NCI-H2107 treated with DMSO at 0.1 percent for 48 hours (cell line): Measurements from ENCODE around the gene DNAJC6.
"Not testable (repeated sequence)": the region's sequence is repeated elsewhere in the genome, so short reads cannot be mapped to it uniquely, and the experiment has no call there.

Source experiments
- DNase-seq: peaks from one replicate; lab custom pipeline; 2025; ENCODE audit not compliant: unreplicated experiment; lab: John Stamatoyannopoulos, UW

Gene DNAJC6

DNA sequence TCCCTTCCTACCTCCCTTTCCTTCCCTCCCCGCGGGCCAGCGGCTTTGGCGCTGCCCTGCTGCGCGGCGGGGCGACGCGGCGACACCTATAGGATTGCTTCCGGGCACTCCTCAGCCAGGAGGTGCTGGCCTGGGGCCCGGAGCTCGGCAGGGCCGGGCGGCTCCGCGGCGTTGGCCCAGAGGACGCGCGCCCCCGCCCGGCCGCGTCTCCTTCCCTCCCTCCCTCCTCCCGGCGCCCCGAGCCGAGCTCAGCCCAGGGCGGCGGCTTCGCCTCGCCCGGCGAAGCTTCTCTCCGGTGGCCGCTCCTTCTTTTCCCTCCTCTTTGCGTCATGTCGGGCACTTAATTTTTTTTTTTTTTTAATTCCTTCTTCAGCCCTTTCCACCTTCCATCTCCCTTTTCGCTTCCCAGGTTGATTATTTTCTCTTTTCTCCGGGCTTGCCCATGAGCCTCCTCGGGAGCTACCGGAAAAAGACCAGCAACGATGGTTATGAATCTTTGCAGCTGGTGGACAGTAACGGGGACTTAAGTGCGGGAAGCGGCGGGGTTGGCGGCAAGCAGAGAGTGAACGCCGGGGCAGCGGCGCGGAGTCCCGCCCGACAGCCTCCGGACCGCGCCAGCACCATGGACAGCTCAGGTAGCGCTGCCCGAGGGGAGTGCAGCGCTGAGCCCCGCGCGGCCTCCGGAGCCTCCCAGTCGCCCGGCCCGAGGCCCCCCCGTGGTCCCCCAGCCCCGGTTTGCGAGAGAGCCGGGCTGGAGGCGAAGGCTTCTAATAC, at the start of gene DNAJC6:
DNAJC6 (plus strand) TSS at position 240 of the 774 bp plus-strand sequence; CDS start at position 443, 203 bp downstream.
- DNase-seq = peak; percentile 57

- DNase-seq = peak; percentile 58
Measured at GRCh38 chr1:65259816-65260215, 49.5 kb upstream of the DNAJC6 start.

- no peak for DNase-seq
Measured at GRCh38 chr1:65260851-65261473, 48.4 kb upstream of the DNAJC6 start.

- DNase-seq = no peak
Measured at GRCh38 chr1:65263286-65263685, 46.1 kb upstream of the DNAJC6 start.

DNA sequence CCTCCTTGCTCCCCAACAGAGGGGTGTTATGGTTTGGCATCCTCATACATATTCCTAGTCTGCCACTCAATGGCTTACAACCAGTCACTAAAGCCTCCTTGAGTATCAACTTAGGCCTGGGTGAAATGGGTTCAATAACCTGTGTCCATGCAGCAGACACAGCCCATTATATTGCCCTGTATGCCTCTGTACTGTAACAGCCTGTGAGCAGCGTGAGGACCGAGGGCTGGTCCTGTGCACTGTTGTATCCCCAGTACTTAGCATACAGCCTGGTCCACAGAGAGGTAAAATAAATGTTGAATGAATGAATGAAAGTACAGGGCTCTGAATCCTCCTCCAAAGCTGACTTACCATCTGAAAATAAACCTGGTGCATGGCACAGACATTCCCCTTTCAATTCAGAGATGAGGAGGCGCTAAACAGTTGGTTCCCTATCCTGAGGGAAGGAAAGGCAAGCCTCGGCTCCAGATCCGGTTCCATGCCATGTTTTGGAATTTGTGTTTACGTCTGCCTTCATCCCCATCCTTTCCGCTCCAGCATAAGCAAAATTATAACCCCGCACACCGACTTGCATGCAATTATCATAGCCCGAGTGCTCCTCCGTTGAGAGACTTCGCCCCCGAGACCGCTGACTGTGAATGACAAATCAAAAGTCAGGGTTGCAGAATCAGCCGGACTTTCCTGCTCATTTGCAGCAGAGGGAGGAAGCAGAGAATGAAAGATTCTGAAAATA, 45.0 kb upstream of the DNAJC6 start:
- DNase-seq = peak; percentile 71

DNA sequence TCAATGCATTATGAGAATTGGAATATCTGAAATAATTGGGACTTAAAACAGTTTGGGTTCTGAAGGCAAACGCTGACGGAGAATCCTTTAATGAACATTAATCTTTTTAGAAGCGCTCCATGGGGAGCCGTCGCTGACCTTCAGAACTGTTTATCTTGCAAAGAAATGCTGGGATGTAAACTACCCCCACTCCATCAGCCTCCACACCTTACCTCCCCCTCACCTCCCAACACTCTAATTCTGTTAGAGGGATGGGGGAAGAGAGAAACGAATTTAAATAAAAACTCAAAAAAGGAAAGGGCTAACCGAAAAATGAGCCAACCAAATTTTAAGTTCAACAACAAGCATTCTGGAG, 44.1 kb upstream of the DNAJC6 start:
- DNase-seq = no peak

- peak; percentile 40 for DNase-seq
Measured at GRCh38 chr1:65265651-65266351, 43.5 kb upstream of the DNAJC6 start.

- no peak for DNase-seq
Measured at GRCh38 chr1:65266476-65266875, 42.9 kb upstream of the DNAJC6 start.

- DNase-seq = no peak
Measured at GRCh38 chr1:65267271-65267670, 42.1 kb upstream of the DNAJC6 start.

- DNase-seq = no peak
Measured at GRCh38 chr1:65267683-65268082, 41.7 kb upstream of the DNAJC6 start.

DNA sequence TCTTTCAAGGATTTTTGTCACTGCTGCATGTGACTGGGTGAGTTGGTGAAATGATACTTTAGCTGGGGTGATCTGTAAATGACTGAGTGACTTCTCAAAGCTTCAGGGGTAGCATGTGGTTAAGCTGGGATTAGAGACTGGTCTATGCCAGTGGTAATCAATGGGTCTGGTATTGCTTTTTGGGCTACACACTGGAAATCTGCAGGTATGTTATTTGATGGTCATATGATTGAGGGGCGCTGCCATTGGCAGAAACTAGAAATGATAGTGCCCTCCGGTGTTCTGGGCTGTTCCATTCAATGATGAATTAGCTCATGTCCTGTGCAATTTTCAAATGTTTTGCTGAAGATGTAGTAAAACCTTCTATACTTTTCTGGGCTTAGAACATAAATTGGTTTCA, 39.7 kb upstream of the DNAJC6 start:
- DNase-seq = no peak

- DNase-seq = no peak
Measured at GRCh38 chr1:65276197-65276939, 33.0 kb upstream of the DNAJC6 start.

DNA sequence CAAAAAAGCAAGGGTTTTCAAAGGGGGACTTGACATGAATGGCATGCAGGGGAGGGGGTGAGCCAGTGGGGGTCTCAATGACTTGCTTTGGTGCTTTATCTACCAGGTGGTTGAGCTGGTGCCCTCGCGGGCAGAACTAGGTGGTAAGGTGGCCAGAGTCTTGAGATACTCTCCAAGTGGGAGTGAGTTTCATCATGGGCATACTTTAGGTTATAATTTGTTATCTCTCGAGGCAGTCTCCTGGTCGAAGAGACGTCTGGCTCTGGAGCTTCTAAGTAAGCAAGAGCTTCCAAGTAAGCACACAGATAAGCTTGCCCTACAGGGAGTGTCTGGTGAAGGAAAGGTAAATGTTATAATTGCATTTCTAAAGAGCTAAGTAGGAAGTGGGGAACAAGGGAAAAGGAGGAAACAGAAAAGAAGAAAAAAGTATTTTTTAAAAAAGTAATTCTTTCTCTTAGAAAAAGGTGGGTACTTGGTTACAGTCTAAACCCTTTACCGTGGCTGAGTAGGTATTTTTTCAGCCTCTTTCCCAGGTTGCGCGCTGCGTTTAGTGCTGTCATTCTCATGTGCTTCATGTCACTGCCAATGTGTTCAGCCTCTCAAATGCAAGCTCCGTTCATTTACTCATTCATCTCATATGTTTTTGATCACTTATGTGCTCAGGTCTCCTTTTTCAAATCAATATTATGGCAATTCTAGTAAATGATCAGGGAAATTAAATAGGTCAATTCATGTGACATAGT, 31.6 kb upstream of the DNAJC6 start:
- no peak for DNase-seq

DNA sequence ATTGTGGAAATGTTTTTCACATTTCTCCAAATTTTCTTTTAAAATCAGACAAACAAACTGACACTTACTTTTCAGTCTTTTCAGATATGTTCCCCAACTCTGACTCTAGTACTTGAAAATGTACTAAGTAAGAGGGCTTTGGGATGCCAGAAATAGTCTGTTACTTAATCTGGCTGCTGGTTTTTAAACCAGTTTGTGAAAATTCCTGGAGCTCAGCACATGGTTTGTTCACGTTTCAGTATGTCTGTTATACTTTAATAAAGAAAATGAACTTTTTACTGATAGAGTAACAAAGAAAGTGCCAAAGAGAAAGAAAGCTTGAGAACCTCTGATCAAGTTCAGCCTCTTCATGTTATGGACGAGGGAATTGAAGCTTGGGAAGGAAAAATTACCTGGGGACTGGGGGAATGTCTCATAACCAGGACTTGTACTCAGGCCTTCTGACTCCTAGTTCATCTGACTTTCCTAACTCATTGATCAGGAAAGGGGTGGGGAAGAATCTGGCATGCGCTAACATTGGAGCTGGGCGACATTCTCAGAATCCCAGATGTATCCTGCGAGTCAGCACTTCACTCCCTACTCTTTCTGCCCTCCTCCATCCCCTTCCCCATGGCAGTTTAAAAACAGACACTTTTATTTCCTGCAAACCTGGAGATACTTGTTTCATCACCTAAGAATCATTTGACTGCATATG, 30.8 kb upstream of the DNAJC6 start:
- DNase-seq = no peak

- no peak for DNase-seq
Measured at GRCh38 chr1:65279070-65279779, 30.1 kb upstream of the DNAJC6 start.

DNA sequence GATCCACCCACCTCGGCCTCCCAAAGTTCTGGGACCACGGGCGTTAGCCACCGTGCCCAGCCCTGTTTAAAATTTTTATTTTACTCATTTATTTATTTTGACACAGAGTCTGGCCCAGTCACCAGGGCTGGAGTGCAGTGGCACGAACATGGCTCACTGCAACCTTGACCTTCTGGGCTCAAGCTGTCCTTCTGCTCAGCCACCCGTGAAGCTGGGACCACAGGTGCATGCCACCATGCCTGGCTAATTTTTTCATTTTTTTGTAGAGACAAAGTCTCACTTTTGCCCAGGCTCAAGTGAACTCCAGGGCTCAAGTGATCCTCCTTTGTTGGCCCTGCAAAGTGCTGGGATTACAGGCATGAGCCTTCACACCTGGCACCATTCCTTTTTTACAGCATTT, 27.5 kb upstream of the DNAJC6 start:
- DNase-seq = no peak

DNA sequence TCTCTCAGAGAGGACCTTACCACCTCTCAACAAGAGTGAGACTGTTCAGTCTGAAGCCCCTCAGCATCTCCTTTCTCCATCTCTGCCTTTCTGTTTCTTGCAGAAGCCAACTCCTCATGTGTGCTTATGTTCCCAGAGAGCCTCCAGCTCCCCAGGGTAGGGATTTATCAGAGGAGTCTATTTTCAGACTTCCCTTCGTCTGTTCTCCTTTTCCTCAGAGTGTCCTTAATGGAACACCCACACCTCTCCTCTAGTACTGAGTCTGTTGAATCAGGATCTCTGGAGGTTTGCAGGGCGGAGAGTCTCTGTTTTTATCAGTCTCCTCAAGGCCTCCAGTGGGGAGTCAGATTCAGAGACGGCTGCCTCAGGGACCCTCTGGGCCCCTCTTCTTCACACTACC, 25.1 kb upstream of the DNAJC6 start:
- DNase-seq = no peak

DNA sequence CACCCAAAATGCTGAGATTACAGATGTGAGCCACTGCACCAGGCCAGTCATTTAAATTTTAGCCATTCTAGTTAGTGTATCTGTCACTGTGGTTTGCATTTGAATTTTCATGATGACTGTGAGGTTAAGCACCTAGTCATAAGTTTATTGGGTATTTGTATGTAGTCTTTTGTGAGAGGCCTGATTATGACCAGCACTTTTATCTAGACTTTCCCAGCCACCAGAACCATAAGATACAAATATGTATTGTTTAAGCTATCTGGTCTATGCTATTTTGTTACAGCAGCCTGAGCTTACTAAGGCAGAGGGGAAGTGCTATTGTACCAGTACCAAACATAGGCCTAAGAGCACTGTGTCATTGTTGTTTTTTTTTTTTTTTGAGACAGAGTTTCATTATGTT, 19.9 kb upstream of the DNAJC6 start:
- DNase-seq = no peak

DNA sequence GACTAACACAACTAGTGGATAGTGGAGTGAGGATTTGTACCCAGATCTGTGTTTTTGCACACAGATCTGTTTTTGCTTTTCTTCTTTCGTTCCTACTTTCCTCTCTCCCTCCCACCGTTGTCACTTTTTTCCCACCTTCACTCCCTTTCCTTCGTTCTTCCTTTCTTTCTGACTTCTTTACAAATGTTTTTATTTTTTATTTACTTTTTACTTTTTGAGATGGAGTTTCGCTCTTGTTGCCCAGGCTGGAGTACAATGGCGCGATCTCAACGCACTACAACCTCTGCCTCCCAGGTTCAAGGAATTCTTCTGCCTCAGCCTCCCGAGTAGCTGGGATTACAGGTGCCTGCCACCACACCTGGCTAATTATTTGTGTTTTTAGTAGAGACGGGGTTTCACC, 17.5 kb upstream of the DNAJC6 start:
- not testable (repeated sequence) for DNase-seq
